Fibroblast of skin of back (primary cell): ENCODE results near the gene PLEKHM3.
A peak's percentile ranks its signal among the peaks of the same experiment; 100 is the strongest.

Experiments
- DNase-seq: peaks from one replicate; pipeline ENCODE4 v3.0.0-alpha.2; 2013

PLEKHM3 gene

DNA sequence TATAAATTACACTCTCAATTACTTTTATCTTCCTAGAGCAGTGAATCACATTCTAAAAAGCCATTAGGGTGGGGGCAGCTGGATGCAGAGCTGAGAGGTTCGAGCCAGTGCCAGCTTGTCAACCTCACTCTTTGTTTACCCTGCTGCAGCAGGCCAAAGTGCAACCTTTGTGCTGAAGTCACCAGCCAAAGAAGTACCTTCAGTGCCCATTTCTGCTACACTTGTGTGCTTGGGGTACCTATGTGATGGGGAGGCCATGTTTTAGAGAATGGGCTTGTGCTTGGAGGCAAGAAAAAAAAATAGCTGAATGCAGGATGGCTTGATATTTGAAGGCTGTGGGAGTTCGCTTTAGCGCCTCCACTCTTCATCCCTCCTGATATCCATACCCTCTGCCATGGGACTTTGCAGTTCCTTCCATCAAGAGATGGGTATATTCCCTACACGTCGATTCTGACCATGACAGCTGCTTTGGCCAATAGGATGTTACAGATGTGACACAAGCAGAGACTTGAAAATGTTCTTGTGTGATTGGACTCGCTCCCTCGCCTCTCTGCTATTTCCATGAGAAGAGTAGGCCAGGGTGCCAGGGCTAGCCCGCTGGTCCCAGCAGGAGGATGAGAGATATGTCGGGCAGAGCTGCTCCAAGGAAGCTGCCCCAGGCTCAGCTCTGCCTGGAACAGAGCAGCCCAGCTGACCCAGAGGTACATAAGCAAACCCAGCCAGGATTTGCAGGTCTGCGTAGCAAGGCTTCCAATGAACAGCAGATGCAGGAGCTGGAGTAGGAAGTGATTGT lies 242.9 kb downstream of the PLEKHM3 start:
- no peak for DNase-seq

DNA sequence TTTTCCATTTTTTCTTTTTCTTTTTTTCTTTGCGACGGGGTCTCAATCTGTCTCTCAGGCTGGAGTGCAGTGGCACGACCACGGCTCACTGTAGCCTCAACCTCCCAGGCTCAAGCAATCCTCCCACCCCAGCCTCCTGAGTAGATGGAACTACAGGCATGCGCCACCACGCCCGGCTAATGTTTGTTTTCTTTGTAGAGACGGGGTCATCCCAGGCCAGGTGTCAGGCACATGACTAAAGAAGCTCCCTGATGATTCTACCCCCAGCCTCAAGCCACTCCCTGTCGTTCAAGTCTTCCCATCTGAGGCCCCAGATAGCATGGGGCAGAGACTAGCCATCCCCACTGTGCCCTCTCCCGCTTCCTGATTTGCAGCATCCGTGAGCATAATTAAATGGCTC lies 245.8 kb downstream of the PLEKHM3 start:
- DNase-seq = no peak

DNA sequence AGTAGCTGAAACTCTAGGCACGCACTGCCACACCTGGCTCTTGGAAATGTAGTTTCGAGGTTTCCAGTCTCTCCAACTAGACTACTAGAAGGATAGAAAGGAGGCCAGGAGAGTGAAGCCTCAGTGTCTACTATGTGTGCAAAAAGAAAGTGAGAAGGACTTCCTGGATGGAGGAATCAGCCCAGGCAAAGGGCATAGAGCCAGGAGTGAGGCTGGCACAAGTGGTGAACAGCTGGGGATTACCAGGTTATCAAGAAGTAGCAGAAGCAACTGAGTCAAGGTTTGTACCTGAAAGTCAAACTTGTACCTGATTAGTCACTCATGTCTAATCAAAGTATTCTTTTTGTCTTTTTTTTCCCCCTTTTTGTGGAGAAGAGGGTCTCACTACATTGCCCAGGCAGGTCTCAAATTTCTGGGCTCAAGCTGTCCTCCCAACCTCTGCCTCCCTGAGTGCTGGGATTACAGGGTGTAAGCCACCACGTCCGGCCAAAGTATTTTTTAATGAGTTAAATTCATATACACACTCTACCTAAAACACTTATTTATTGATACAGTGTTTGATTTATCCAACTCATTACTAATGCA lies 246.9 kb downstream of the PLEKHM3 start:
- no peak for DNase-seq

DNA sequence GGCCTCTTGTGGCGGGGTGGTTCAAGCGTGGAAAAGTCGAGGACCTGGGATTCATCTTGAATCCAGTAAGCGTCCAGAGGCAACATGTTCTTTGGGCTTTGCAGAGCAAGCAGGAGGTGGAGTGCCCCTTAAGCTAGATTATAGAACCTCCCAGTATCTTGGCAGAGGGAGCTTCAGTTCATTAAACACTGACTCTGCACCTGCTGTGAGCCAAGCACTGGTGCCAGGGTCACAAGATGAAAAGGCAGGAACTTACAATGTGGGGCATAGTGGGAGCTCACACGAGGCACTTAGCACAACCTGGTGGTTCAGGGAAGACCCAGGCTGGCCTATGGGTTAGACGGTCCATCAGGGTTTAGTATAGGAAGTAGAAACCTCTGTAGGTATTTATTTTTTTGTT lies 248.2 kb downstream of the PLEKHM3 start:
- DNase-seq = no peak

DNA sequence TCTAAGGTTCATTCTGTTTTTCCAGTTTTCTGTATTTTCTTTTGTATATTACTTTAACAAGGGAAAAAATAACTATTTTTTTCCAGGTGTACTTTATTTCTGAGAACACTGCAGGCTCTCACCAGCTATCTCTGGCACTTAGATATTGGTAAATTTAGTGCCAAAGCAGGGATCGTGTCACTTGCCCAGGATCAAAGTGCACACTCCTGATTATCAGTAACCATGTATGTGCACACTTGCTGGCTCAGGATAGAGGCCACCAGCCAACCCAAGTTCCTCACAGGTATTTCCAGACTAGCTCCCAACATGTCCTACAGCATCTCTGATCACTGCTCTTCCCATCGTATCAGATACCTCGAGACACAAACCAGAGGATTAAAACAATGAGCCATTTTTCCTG lies 249.9 kb downstream of the PLEKHM3 start:
- no peak for DNase-seq

DNA sequence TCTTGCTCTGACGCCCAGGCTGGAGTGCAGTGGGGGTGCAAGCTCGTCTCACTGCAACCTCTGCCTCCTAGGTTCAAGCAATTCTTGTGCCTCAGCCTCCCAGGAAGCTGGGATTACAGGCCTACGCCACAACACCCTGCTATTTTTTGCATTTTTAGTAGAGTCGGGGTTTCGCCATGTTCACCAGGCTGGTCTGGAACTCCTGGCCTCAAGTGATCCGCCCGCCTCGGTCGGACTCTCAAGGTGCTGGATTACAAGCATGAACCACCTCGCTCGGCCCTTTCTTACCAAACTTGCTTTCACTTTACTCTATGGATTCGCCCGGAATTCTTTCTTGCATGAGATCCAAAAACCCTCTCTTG lies 252.5 kb downstream of the PLEKHM3 start:
- no peak for DNase-seq

DNA sequence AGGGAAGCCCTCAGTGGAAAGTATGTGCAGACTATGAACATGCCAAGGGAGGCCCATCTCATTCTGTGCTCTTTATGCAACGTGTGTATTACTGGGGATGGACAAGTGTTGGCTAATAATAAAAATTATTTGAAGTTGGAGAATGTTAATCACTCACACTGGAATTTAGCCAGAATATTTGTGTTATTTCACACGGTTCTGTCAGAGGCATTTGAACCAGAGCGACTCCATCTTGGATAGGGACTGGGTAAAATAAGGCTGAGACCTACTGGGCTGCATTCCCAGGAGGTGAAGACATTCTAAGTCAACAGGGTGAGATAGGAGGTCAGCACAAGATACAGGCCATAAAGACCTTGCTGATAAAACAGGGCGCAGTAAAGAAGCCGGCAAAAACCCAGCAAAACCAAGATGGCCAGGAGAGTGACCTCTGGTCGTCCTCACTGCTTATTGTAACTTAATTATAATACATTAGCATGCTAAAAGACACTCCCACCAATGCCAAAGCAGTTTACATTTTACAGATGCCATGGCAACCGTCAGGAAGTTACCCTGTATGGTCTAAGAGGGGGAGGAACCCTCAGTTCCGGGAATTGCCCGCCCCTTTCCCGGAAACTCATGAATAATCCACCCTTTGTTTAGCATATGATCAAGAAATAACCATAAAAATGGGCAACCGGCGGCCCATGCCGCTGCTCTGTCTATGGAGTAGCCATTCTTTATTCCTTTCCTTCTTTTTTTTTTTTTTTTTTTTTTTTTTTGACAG lies 253.1 kb downstream of the PLEKHM3 start:
- peak; percentile 15 for DNase-seq

DNA sequence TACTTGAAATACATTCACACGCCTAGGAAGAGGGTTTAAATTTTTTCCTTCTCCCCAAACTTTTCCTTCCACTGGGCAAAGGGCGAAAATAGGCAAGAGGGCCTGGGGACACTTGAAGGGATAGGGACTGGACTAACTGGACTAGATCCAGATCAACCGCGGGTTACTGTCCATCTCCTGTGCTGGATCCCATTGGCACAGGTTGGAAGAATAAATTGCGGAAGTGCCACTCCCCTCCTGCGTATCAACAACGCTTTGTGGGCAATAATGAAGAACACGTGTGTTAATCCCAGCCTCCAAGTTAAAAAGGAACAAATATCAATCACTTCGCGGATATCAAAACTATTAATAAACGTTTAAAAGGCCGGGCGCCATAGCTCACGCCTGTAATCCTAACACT lies 253.9 kb downstream of the PLEKHM3 start:
- DNase-seq = no peak
